GM19240 (cell line): ENCODE results near the gene ZNF541.
"Not testable (repeated sequence)": the region's sequence is repeated elsewhere in the genome, so short reads cannot be mapped to it uniquely, and the experiment has no call there.

ENCODE experiments used
- DNase-seq: peaks from one replicate; pipeline ENCODE4 v3.0.0; 2011; ENCODE audit warnings: low spot score; ENCODE audit not compliant: insufficient read length

ZNF541 gene

GRCh38 chr19:47600246-47601179, 27.6 kb upstream of the ZNF541 start:
- DNase-seq: peak; percentile 96

- not testable (repeated sequence) for DNase-seq
These were observed 26.8 kb upstream of the ZNF541 start for GRCh38 chr19:47599671-47600245.

GRCh38 chr19:47598407-47599349, 25.7 kb upstream of the ZNF541 start:
- DNase-seq: no peak

- no peak for DNase-seq
These were observed 23.0 kb upstream of the ZNF541 start for GRCh38 chr19:47595944-47596343.

- no peak for DNase-seq
These were observed 20.9 kb upstream of the ZNF541 start for GRCh38 chr19:47593860-47594259.

- DNase-seq: no peak
These were observed 16.9 kb upstream of the ZNF541 start for GRCh38 chr19:47589824-47590223.

GRCh38 chr19:47587295-47587694, 14.3 kb upstream of the ZNF541 start:
- DNase-seq: no peak

- DNase-seq: not testable (repeated sequence)
These were observed 10.2 kb upstream of the ZNF541 start for GRCh38 chr19:47583161-47583560.

- DNase-seq: no peak
These were observed 9.5 kb upstream of the ZNF541 start for GRCh38 chr19:47582320-47582909.

GRCh38 chr19:47581605-47582319, 8.8 kb upstream of the ZNF541 start:
- DNase-seq: no peak

GRCh38 chr19:47580397-47580796, 7.4 kb upstream of the ZNF541 start:
- DNase-seq: no peak

GRCh38 chr19:47572635-47573034, 313 bp downstream of the ZNF541 start:
- DNase-seq: no peak

GRCh38 chr19:47569331-47569730, 3.6 kb downstream of the ZNF541 start:
- DNase-seq: no peak

- no peak for DNase-seq
These were observed 8.9 kb downstream of the ZNF541 start for GRCh38 chr19:47564081-47564480.

GRCh38 chr19:47561440-47562057, 11.4 kb downstream of the ZNF541 start:
- no peak for DNase-seq

- no peak for DNase-seq
These were observed 11.9 kb downstream of the ZNF541 start for GRCh38 chr19:47560999-47561398.

GRCh38 chr19:47550129-47550528, 22.8 kb downstream of the ZNF541 start:
- DNase-seq: no peak

- DNase-seq: no peak
These were observed 23.6 kb downstream of the ZNF541 start for GRCh38 chr19:47549261-47549862.

GRCh38 chr19:47547199-47547598, 25.7 kb downstream of the ZNF541 start:
- no peak for DNase-seq
